IMR-90 (cell line): ENCODE results near the gene WASHC3. TPM values are rescaled to one million over a fixed set of nuclear protein-coding genes. Genes with fewer than 3 reads are reported as not detected.

Experiments used
- ATAC-seq: fragments of 200-7000 bp; cut with Tn5 transposase; 2 replicates; pipeline ENCODE4 v1.9.1; 2020; ENCODE audit warnings: low read depth, mild to moderate bottlenecking, moderate library complexity
- BruUV-seq: library from RNA; stranded (reverse); fragments of 400-500 nt; replicated peaks from 2 replicates; lab custom pipeline; 2021; lab: Mats Ljungman, UMichigan
- CTCF ChIA-PET: fragments of 300-600 bp; formaldehyde crosslinking; extraction: SDS; loops from one replicate; lab custom pipeline; 2021; ENCODE audit warnings: antibody characterized with exemption; lab: Yijun Ruan, JAX
- POLR2A ChIA-PET: fragments of 300-600 bp; sonication (Branson Sonifier 250); formaldehyde crosslinking; loops from one replicate; lab custom pipeline; 2022; ENCODE audit warnings: antibody characterized with exemption; ENCODE audit not compliant: unreplicated experiment; lab: Charles Lee
- DNase-seq: peaks from one replicate; pipeline ENCODE4 v3.0.0; 2013
- H2AFZ ChIP-seq: replicated peaks from 2 replicates; pipeline ENCODE3; 2013; ENCODE audit warnings: low read length, mild to moderate bottlenecking; ENCODE audit not compliant: poor library complexity
- H2AK5ac ChIP-seq: 2 replicates; pipeline ENCODE4 v1.6.1; 2013; ENCODE audit warnings: low read depth, low read length, inconsistent platforms
- H2AK9ac ChIP-seq: replicated peaks from 2 replicates; pipeline ENCODE3; 2013; ENCODE audit warnings: mild to moderate bottlenecking, low read depth, low read length, moderate library complexity; ENCODE audit not compliant: poor library complexity
- H2BK120ac ChIP-seq: 2 replicates; pipeline ENCODE4 v1.6.1; 2013; ENCODE audit warnings: low read depth, low read length, inconsistent platforms
- H2BK15ac ChIP-seq: 3 replicates; pipeline ENCODE4 v1.6.1; 2013; ENCODE audit warnings: low read depth, low read length, inconsistent platforms
- H2BK20ac ChIP-seq: 2 replicates; pipeline ENCODE4 v1.6.1; 2013; ENCODE audit warnings: low read depth, mild to moderate bottlenecking, inconsistent platforms, low read length, moderate library complexity
- H2BK5ac ChIP-seq: 2 replicates; pipeline ENCODE4 v1.6.1; 2013; ENCODE audit warnings: mild to moderate bottlenecking, low read depth, low read length, inconsistent platforms; ENCODE audit not compliant: poor library complexity, severe bottlenecking
- H3K14ac ChIP-seq: replicated peaks from 2 replicates; pipeline ENCODE4 v1.6.1; 2013; ENCODE audit warnings: low read depth, low read length, inconsistent platforms
- H3K18ac ChIP-seq: 2 replicates; pipeline ENCODE4 v1.6.1; 2013; ENCODE audit warnings: low read depth, low read length, control low read depth
- H3K23ac ChIP-seq: 2 replicates; pipeline ENCODE4 v1.6.1; 2013; ENCODE audit warnings: low read depth, low read length, inconsistent platforms
- H3K27ac ChIP-seq: 2 replicates; pipeline ENCODE4 v1.5.1; 2013; ENCODE audit warnings: mild to moderate bottlenecking, control low read depth, low read length; ENCODE audit not compliant: insufficient read depth
- H3K27me3 ChIP-seq: 2 replicates; pipeline ENCODE4 v1.6.1; 2013; ENCODE audit warnings: low read length; ENCODE audit not compliant: control insufficient read depth, insufficient read depth
- H3K36me3 ChIP-seq: 2 replicates; pipeline ENCODE4 v1.6.1; 2013; ENCODE audit warnings: low read length, mixed read lengths; ENCODE audit not compliant: control insufficient read depth, insufficient read depth
- H3K4ac ChIP-seq: 2 replicates; pipeline ENCODE4 v1.6.1; 2013; ENCODE audit warnings: low read depth, low read length, inconsistent platforms
- H3K4me1 ChIP-seq: 2 replicates; pipeline ENCODE4 v1.6.1; 2013; ENCODE audit warnings: low read length, mixed read lengths; ENCODE audit not compliant: control insufficient read depth, insufficient read depth
- H3K4me2 ChIP-seq: 2 replicates; pipeline ENCODE4 v1.6.1; 2013; ENCODE audit warnings: low read depth, mild to moderate bottlenecking, control low read depth, low read length, moderate library complexity
- H3K4me3 ChIP-seq: 2 replicates; pipeline ENCODE4 v1.5.1; 2013; ENCODE audit warnings: low read depth, mild to moderate bottlenecking, control low read depth, low read length, moderate library complexity; ENCODE audit not compliant: insufficient read depth
- H3K56ac ChIP-seq: 2 replicates; pipeline ENCODE4 v1.6.1; 2013; ENCODE audit warnings: low read length, inconsistent platforms; ENCODE audit not compliant: insufficient read depth; ENCODE audit errors: extremely low read depth
- H3K79me1 ChIP-seq, 2 experiments: 2 replicates each; pipeline ENCODE4 v1.6.1; 2013; ENCODE audit warnings: low read length in 2 of 2, inconsistent platforms in 1 of 2, low read depth in 1 of 2
- H3K9ac ChIP-seq: 2 replicates; pipeline ENCODE4 v1.6.1; 2013; ENCODE audit warnings: low read depth, low read length, control low read depth
- H3K9me1 ChIP-seq: 2 replicates; pipeline ENCODE4 v1.6.1; 2013; ENCODE audit warnings: low read length, inconsistent platforms; ENCODE audit not compliant: insufficient read depth
- H3K9me3 ChIP-seq: 2 replicates; pipeline ENCODE4 v1.6.1; 2013; ENCODE audit warnings: low read length; ENCODE audit not compliant: control insufficient read depth, insufficient read depth
- H4K20me1 ChIP-seq: 2 replicates; pipeline ENCODE4 v1.6.1; 2013; ENCODE audit warnings: low read length, inconsistent platforms; ENCODE audit not compliant: insufficient read depth
- H4K5ac ChIP-seq: 2 replicates; pipeline ENCODE4 v1.6.1; 2013; ENCODE audit warnings: mild to moderate bottlenecking, low read depth, low read length, control low read depth
- H4K8ac ChIP-seq, 2 experiments: 2 replicates each; pipeline ENCODE4 v1.6.1; 2013; ENCODE audit warnings: low read depth in 2 of 2, low read length in 2 of 2, control low read depth in 1 of 2, inconsistent platforms in 1 of 2
- H4K91ac ChIP-seq: 2 replicates; pipeline ENCODE4 v1.6.1; 2013; ENCODE audit warnings: low read depth, low read length, inconsistent platforms; ENCODE audit not compliant: insufficient read depth
- BHLHE40 ChIP-seq: fragments of 150-350 bp; IDR thresholded peaks from 2 replicates; pipeline ENCODE4 v1.6.1; 2016; ENCODE audit warnings: mild to moderate bottlenecking, low read depth, low read length
- NFE2L2 ChIP-seq: fragments of 150-350 bp; IDR thresholded peaks from 2 replicates; pipeline ENCODE4 v1.6.1; 2016; ENCODE audit warnings: low read depth, mild to moderate bottlenecking, low read length
- POLR2A ChIP-seq: IDR thresholded peaks from 2 replicates; pipeline ENCODE4 v1.6.1; 2012; ENCODE audit warnings: mild to moderate bottlenecking, low read depth, low read length
- WGBS, 2 experiments: methylation state at CpG; one replicate each; pipeline versions ENCODE4 v1.1.5 to v1.1.7; 2013; ENCODE audit warnings: missing lambda C conversion rate in 2 of 2; ENCODE audit not compliant: insufficient read length in 1 of 2; ENCODE audit errors: extremely low coverage in 2 of 2; 5-methylcytosine and 5-hydroxymethylcytosine counted together
- dilution Hi-C: fragments of 300-500 bp; cut with HindIII; formaldehyde crosslinking; loops from one replicate; pipeline ENCODE4 v1.14.3; 2018; ENCODE audit warnings: low sequenced_read_pairs; ENCODE audit not compliant: unreplicated experiment
- in situ Hi-C: fragments of 300-500 bp; cut with MboI; formaldehyde crosslinking; loops from 3 replicates; pipeline ENCODE4 v1.14.3; 2019; ENCODE audit warnings: low sequenced_read_pairs, inconsistent platforms, mixed read lengths
- intact Hi-C: fragments of 100-400 bp; cut with micrococcal nuclease; formaldehyde crosslinking; loops from 2 replicates; pipeline ENCODE4 v1.10.0; 2022
- polyA plus RNA-seq, 3 experiments: library from polyadenylated mRNA; depleted of rRNA; stranded (reverse); fragments of >200 nt; gene quantifications; 2 replicates each; pipeline ENCODE4 v1.2.3, GENCODE V29; 2012; ENCODE audit warnings: low replicate concordance in 1 of 3
- total RNA-seq: library from RNA; depleted of rRNA; stranded (reverse); fragments of >200 nt; gene quantifications from 2 replicates; pipeline ENCODE4 v1.2.3, GENCODE V29; 2012
- TF ChIP-seq, protein P1 (sequence below): conservative IDR thresholded peaks from 2 replicates; pipeline ENCODE4 v1.5.1; 2012; ENCODE audit warnings: mild to moderate bottlenecking, low read depth, low read length, improper control_type of control experiment

The WASHC3 gene
- total and polyA plus RNA-seq, 2 of the 4 experiments (the other 2 are of a cell fraction): 54.8 to 87.1 TPM

DNA sequence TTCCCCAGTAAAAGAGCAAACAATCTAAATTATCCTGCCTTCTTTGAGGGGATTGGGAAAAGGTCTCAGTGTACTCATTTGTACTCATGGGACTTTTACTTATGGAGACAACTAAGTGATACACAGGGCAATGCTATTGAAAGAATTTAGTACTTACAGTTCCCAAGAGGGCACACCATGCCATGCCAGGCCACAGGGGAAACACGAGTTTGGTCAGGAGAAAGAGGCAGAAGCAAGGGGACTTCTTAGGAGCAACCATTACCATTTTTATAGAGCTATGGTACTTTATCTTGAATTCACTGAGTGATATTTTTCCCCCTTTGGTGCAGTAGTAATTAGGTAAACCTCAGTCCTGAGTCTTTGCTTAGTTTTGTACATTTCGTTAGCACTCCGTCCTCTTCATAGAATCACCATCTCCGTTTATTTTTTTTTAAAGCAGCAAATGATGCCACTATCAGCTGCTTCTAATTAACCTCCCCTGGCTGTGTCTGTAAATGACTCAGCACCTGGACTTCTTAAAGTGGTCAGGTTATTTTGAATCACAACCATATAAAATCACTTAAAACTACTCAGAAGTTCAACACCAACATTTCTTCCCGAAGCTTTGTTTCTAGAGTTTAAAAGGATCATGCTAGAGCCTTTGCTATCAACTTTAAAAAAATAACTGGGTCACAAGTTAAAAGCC, 5.9 kb upstream of the WASHC3 start:
- POLR2A ChIA-PET: no interaction called here

More for the DNA sequence above, 5.9 kb upstream of the WASHC3 start:
- no peak overlapping the region for H2AK9ac ChIP-seq
- ATAC-seq (peak; percentile 11; the same call in 1 of the 2 replicates), DNase-seq (peak; percentile 36)
- H3K4ac ChIP-seq: no peak overlapping the region
- no peak overlapping the region for H4K8ac ChIP-seq
- no peak overlapping the region for H4K5ac ChIP-seq
- no peaks in the 10 kb centered on the region for H3K9me1 ChIP-seq
- no peaks in the 10 kb centered on the region for H3K79me1 ChIP-seq
- H2AK5ac ChIP-seq: no peak overlapping the region
- TF ChIP-seq NFE2L2 (0 out of 2 replicates have a peak, but pooled peaks have one; percentile 17), BHLHE40 (no peak), POLR2A (no peak)
- TF ChIP-seq, protein P1, sequence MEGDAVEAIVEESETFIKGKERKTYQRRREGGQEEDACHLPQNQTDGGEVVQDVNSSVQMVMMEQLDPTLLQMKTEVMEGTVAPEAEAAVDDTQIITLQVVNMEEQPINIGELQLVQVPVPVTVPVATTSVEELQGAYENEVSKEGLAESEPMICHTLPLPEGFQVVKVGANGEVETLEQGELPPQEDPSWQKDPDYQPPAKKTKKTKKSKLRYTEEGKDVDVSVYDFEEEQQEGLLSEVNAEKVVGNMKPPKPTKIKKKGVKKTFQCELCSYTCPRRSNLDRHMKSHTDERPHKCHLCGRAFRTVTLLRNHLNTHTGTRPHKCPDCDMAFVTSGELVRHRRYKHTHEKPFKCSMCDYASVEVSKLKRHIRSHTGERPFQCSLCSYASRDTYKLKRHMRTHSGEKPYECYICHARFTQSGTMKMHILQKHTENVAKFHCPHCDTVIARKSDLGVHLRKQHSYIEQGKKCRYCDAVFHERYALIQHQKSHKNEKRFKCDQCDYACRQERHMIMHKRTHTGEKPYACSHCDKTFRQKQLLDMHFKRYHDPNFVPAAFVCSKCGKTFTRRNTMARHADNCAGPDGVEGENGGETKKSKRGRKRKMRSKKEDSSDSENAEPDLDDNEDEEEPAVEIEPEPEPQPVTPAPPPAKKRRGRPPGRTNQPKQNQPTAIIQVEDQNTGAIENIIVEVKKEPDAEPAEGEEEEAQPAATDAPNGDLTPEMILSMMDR: no peak
- no peak overlapping the region for H4K91ac ChIP-seq
- BruUV-seq: no TSS peak
- H3K56ac ChIP-seq: no peak overlapping the region
- no peak overlapping the region for H2BK20ac ChIP-seq
- peak overlapping the region; percentile 47; the same call in 1 of the 2 replicates for H3K23ac ChIP-seq
- in situ Hi-C loops (no loop called here), intact Hi-C loops (no loop called here), dilution Hi-C loops (no loop called here)
- no CpG with 5 or more reads among the region's 5 CpGs for WGBS, 2 experiments
- no peaks in the 10 kb centered on the region for H3K27me3 ChIP-seq
- H3K9ac ChIP-seq: no peak overlapping the region
- no peak overlapping the region for H3K27ac ChIP-seq
- no peaks in the 10 kb centered on the region for H3K36me3 ChIP-seq
- no peak overlapping the region for H3K4me3 ChIP-seq
- H4K20me1 ChIP-seq: no peaks in the 10 kb centered on the region
- no peak overlapping the region; the same call in 1 of the 2 replicates for H3K4me2 ChIP-seq
- H2BK120ac ChIP-seq: no peak overlapping the region
- no peak overlapping the region for H3K14ac ChIP-seq
- CTCF ChIA-PET: interaction anchor here (0.9 kb wide), 1 partner anchor 28 kb away, joined by 3 read pairs; no protein-coding TSS in a partner anchor
- H2BK5ac ChIP-seq: no peak overlapping the region
- 0 out of 2 replicates have a peak overlapping the region, but pooled peaks have one; percentile 37 for H3K18ac ChIP-seq
- H2AFZ ChIP-seq: no peak overlapping the region
- no peaks in the 10 kb centered on the region for H3K9me3 ChIP-seq
- no peaks in the 10 kb centered on the region for H3K4me1 ChIP-seq
- no peak overlapping the region for H2BK15ac ChIP-seq
